RWPE1 (cell line): ENCODE data around the gene MEGF8.

Experiments
- CTCF ChIA-PET: fragments of 350-600 bp; sonication (Branson Sonifier 250); formaldehyde crosslinking; extraction: SDS; loops from one replicate; lab custom pipeline; 2021; lab: Yijun Ruan, JAX
- POLR2A ChIA-PET: fragments of 400-600 bp; formaldehyde crosslinking; extraction: SDS; loops from one replicate; lab custom pipeline; 2020; ENCODE audit warnings: antibody characterized with exemption; ENCODE audit not compliant: low non-redundant PET; lab: Yijun Ruan, JAX
- DNase-seq: peaks from one replicate; pipeline ENCODE4 v3.0.0; 2012; ENCODE audit warnings: low spot score
- H3K27ac ChIP-seq: fragments of 450-650 bp; 2 replicates; pipeline ENCODE4 v1.5.1; 2017
- TF ChIP-seq, protein P1 (sequence below): fragments of 450-650 bp; conservative IDR thresholded peaks from 2 replicates; pipeline ENCODE4 v1.5.1; 2017; ENCODE audit warnings: low read depth, mild to moderate bottlenecking

Gene MEGF8

GRCh38 chr19:42303101-42303464 lies 22.4 kb upstream of the MEGF8 start:
- POLR2A ChIA-PET = no interaction called here
- DNase-seq = no peak
- TF ChIP-seq, protein P1, sequence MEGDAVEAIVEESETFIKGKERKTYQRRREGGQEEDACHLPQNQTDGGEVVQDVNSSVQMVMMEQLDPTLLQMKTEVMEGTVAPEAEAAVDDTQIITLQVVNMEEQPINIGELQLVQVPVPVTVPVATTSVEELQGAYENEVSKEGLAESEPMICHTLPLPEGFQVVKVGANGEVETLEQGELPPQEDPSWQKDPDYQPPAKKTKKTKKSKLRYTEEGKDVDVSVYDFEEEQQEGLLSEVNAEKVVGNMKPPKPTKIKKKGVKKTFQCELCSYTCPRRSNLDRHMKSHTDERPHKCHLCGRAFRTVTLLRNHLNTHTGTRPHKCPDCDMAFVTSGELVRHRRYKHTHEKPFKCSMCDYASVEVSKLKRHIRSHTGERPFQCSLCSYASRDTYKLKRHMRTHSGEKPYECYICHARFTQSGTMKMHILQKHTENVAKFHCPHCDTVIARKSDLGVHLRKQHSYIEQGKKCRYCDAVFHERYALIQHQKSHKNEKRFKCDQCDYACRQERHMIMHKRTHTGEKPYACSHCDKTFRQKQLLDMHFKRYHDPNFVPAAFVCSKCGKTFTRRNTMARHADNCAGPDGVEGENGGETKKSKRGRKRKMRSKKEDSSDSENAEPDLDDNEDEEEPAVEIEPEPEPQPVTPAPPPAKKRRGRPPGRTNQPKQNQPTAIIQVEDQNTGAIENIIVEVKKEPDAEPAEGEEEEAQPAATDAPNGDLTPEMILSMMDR = no peak
- peak overlapping the region; percentile 100 for H3K27ac ChIP-seq
- CTCF ChIA-PET = no interaction called here

DNA sequence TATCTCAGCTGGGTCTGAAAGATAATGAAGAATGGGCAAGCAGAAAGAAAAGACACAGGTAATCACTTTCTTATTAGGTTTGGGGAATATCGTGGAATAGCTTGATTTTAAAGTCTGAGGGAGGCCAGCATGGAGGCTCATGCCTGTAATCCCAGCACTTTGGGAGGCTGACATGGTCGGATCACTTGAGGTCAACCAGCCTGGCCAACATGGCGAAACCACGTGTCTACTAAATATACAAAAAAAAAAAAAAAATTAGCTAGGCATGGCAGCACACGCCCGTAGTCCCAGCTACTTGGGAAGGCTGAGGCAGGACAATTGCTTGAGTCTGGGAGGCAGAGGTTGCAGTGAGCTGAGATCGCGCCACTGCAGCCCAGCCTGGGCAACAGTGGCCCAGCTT lies 21.6 kb upstream of the MEGF8 start:
- TF ChIP-seq, protein P1 = no peak
- ChIA-PET CTCF (interaction anchor here (0.7 kb wide), 2 partner anchors 69 to 145 kb away, joined by 3 read pairs; no protein-coding TSS in a partner anchor), POLR2A (interaction anchor here (0.6 kb wide), 1 partner anchor 10 kb away, joined by 3 read pairs; no protein-coding TSS in a partner anchor)
- no peak for DNase-seq
- no peak overlapping the region for H3K27ac ChIP-seq

DNA sequence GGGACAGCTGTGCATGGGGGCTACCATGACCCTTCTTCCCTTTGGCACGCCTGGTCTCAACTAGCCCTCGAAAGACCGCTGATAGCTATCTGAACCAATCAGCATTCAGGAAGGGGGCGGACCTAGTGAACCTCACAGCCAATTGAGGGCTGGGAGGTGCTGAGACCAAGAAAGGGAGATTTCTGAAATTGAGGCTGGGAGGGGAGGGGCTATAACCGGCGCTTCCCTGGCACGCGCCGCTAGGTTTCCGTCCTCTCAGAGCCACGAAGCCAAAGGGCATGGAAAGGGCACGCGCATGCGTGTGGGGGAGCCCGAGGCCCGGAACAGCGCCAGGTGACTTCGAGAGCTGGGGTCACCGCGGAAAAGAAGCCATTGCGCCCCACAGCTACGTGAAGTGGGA lies 18.8 kb upstream of the MEGF8 start:
- H3K27ac ChIP-seq = no peak overlapping the region
- no peak for DNase-seq
- TF ChIP-seq, protein P1 = no peak
- CTCF ChIA-PET = no interaction called here
- POLR2A ChIA-PET = no interaction called here

DNA sequence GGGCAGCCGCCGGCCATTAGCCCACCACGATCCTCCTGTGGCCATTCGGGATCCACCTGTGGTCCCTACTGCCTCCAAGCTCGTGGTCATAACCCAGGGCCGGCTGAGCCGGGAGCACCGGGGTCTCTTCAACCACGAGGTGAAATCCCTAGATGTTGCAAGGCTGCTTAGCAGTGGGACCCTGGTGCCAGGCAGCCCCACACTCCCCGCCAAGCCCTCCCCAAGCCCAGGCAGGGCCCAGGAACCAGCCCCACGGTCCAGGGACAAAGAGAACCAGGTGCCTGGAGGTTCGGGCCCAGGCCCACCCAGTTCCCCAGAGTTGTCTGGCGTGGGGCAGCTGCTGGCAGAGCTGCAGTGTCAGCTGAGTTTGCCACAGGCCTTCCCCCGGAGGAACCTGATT lies 15.7 kb upstream of the MEGF8 start:
- ChIA-PET POLR2A (no interaction called here), CTCF (no interaction called here)
- no peak for DNase-seq
- TF ChIP-seq, protein P1 = no peak
- no peak overlapping the region for H3K27ac ChIP-seq

- TF ChIP-seq, protein P1 = no peak
- DNase-seq = no peak
- POLR2A ChIA-PET = no interaction called here
- H3K27ac ChIP-seq = no peak overlapping the region
- CTCF ChIA-PET = no interaction called here
Observed at GRCh38 chr19:42311657-42312056, 13.8 kb upstream of the MEGF8 start.

DNA sequence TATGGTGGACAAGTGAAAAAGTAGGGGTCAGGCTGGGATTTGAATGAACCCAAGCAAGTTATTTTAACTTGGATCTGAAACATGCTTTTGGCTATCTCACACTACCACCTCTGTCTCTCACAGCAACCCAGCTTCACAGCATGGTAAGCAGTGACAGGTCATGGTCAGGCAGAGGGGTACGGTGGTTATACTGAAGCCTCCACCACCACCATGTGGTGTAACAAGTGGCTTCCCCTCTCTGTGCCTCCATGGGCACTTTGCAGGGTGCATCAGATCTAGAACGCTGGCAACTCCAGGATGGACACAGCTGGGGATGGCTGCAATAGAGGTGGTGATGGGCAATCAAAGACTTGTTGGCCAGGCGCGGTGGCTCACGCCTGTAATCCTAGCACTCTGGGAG lies 13.1 kb upstream of the MEGF8 start:
- CTCF ChIA-PET = interaction anchor here (0.7 kb wide), 1 partner anchor 129 kb away, joined by 3 read pairs; no protein-coding TSS in a partner anchor

More for the DNA sequence above, 13.1 kb upstream of the MEGF8 start:
- no peak overlapping the region for H3K27ac ChIP-seq
- POLR2A ChIA-PET = no interaction called here
- no peak for DNase-seq
- TF ChIP-seq, protein P1 = no peak
